ENCODE measurements around the gene CERK. TPM values are rescaled to one million over a fixed set of nuclear protein-coding genes. Genes with fewer than 3 reads are reported as not detected.

The CERK gene
- polyA plus RNA-seq, 1 donor from 2014 or later: 57.4 TPM

- no peaks in the 10 kb centered on the region for H4K20me1 ChIP-seq (ENCODE audit: insufficient read depth)
- H3K36me3 ChIP-seq (ENCODE audit: insufficient read depth, low read length): no peaks in the 10 kb centered on the region
Observed at GRCh38 chr22:46668116-46668515, 69.9 kb downstream of the CERK start.

GRCh38 chr22:46667245-46667623 is 70.8 kb downstream of the CERK start:
- Histone ChIP-seq H3K9me3 (ENCODE audit: low read length) (no peaks in the 10 kb centered on the region), H3K27ac (ENCODE audit: low read length) (no peak overlapping the region), H3K4me2 (ENCODE audit: low read length) (no peak overlapping the region), H4K20me1 (ENCODE audit: insufficient read depth) (no peaks in the 10 kb centered on the region), H2AFZ (ENCODE audit: low read depth, low read length) (no peak overlapping the region), H3K79me2 (replicated peaks; ENCODE audit: insufficient read depth, low read length) (no peaks in the 10 kb centered on the region), H3K9ac (ENCODE audit: low read length) (no peak overlapping the region), H3K36me3 (ENCODE audit: insufficient read depth, low read length) (no peaks in the 10 kb centered on the region), H3K9me2 (ENCODE audit: insufficient read depth, low read length) (no peaks in the 10 kb centered on the region), H3K4me3 (ENCODE audit: low read length) (no peak overlapping the region), H3F3A (ENCODE audit: insufficient read depth, low read length, poor library complexity, severe bottlenecking) (no peaks in the 10 kb centered on the region), H3K27me3 (ENCODE audit: insufficient read depth, low read depth, low read length) (no peaks in the 10 kb centered on the region)
- TF ChIP-seq SMC3 (conservative IDR thresholded peaks at IDR 0.05; ENCODE audit: poor library complexity): no peak
- TF ChIP-seq REST (IDR thresholded peaks at IDR 0.05; ENCODE audit: borderline replicate concordance): no peak
- TF ChIP-seq MXI1 (conservative IDR thresholded peaks at IDR 0.05; ENCODE audit: poor library complexity, severe bottlenecking): no peak
- no peak for TF ChIP-seq TAF1 (IDR thresholded peaks at IDR 0.05; ENCODE audit: low read depth)
- TF ChIP-seq EP300 (conservative IDR thresholded peaks at IDR 0.05; ENCODE audit: poor library complexity, severe bottlenecking): no peak
- TF ChIP-seq POLR2AphosphoS5 (IDR thresholded peaks at IDR 0.05): no peak
- TF ChIP-seq CTCF (IDR thresholded peaks at IDR 0.05; ENCODE audit: poor library complexity, severe bottlenecking): no peak
- TF ChIP-seq RAD21 (conservative IDR thresholded peaks at IDR 0.05): no peak
- TF ChIP-seq EZH2 (IDR thresholded peaks at IDR 0.05; ENCODE audit: borderline replicate concordance, insufficient read depth, low read length, poor library complexity, severe bottlenecking): no peak

More at GRCh38 chr22:46668116-46668515, 69.9 kb downstream of the CERK start:
- Histone ChIP-seq H3K4me2 (ENCODE audit: low read length) (no peak overlapping the region), H3K9me2 (ENCODE audit: insufficient read depth, low read length) (no peaks in the 10 kb centered on the region), H3K4me3 (ENCODE audit: low read length) (no peak overlapping the region), H3K9ac (ENCODE audit: low read length) (no peak overlapping the region), H3K27me3 (ENCODE audit: insufficient read depth, low read depth, low read length) (no peaks in the 10 kb centered on the region), H2AFZ (ENCODE audit: low read depth, low read length) (no peak overlapping the region), H3K27ac (ENCODE audit: low read length) (no peak overlapping the region), H3F3A (ENCODE audit: insufficient read depth, low read length, poor library complexity, severe bottlenecking) (no peaks in the 10 kb centered on the region), H3K9me3 (ENCODE audit: low read length) (no peaks in the 10 kb centered on the region), H3K79me2 (replicated peaks; ENCODE audit: insufficient read depth, low read length) (no peaks in the 10 kb centered on the region)
- TF ChIP-seq EZH2 (IDR thresholded peaks at IDR 0.05; ENCODE audit: borderline replicate concordance, insufficient read depth, low read length, poor library complexity, severe bottlenecking): no peak
